Measurements from ENCODE around the gene FARS2.

FARS2 gene

GRCh38 chr6:5471044-5471443, 209.7 kb downstream of the FARS2 start:
- H3K27me3 Mint-ChIP-seq (ENCODE audit: low read depth): peaks cover 5% of the 10 kb centered on the region
- H3K4me3 Mint-ChIP-seq: no peak overlapping the region
- no peaks in the 10 kb centered on the region for H3K4me1 Mint-ChIP-seq
- no peaks in the 10 kb centered on the region for H3K36me3 Mint-ChIP-seq (ENCODE audit: low read depth)
- no peak overlapping the region for H3K27ac Mint-ChIP-seq
- TF ChIP-seq CTCF (IDR thresholded peaks at IDR 0.05; ENCODE audit: unreplicated experiment in 3 of 3): peak; percentile 90 to 94 (median 93)
- H3K9me3 Mint-ChIP-seq: no peaks in the 10 kb centered on the region

- Mint-ChIP-seq H3K4me1 (no peaks in the 10 kb centered on the region), H3K36me3 (ENCODE audit: low read depth) (no peaks in the 10 kb centered on the region), H3K9me3 (no peaks in the 10 kb centered on the region), H3K27ac (no peak overlapping the region), H3K4me3 (no peak overlapping the region), H3K27me3 (ENCODE audit: low read depth) (peaks cover 5% of the 10 kb centered on the region)
- TF ChIP-seq CTCF (IDR thresholded peaks at IDR 0.05; ENCODE audit: unreplicated experiment in 3 of 3): no peak
Measured at GRCh38 chr6:5471637-5472398, 210.5 kb downstream of the FARS2 start.

GRCh38 chr6:5472571-5472970, 211.3 kb downstream of the FARS2 start:
- Mint-ChIP-seq H3K9me3 (no peaks in the 10 kb centered on the region), H3K4me1 (no peaks in the 10 kb centered on the region), H3K4me3 (no peak overlapping the region), H3K27ac (no peak overlapping the region), H3K36me3 (ENCODE audit: low read depth) (no peaks in the 10 kb centered on the region), H3K27me3 (ENCODE audit: low read depth) (peaks cover 5% of the 10 kb centered on the region)
- no peak for TF ChIP-seq CTCF (IDR thresholded peaks at IDR 0.05; ENCODE audit: unreplicated experiment in 3 of 3)

GRCh38 chr6:5475779-5476178, 214.5 kb downstream of the FARS2 start:
- Mint-ChIP-seq H3K27me3 (ENCODE audit: low read depth) (no peaks in the 10 kb centered on the region), H3K27ac (no peak overlapping the region), H3K36me3 (ENCODE audit: low read depth) (no peaks in the 10 kb centered on the region), H3K9me3 (no peaks in the 10 kb centered on the region), H3K4me3 (no peak overlapping the region), H3K4me1 (peaks cover 2% of the 10 kb centered on the region)
- TF ChIP-seq CTCF (IDR thresholded peaks at IDR 0.05; ENCODE audit: unreplicated experiment in 3 of 3): no peak

GRCh38 chr6:5478380-5478779, 217.1 kb downstream of the FARS2 start:
- H3K9me3 Mint-ChIP-seq: no peaks in the 10 kb centered on the region
- TF ChIP-seq CTCF (IDR thresholded peaks at IDR 0.05; ENCODE audit: unreplicated experiment in 3 of 3): no peak
- no peak overlapping the region for H3K27ac Mint-ChIP-seq
- H3K36me3 Mint-ChIP-seq (ENCODE audit: low read depth): no peaks in the 10 kb centered on the region
- peaks cover 6% of the 10 kb centered on the region for H3K4me1 Mint-ChIP-seq
- H3K27me3 Mint-ChIP-seq (ENCODE audit: low read depth): no peaks in the 10 kb centered on the region
- H3K4me3 Mint-ChIP-seq: no peak overlapping the region

GRCh38 chr6:5481033-5481432, 219.7 kb downstream of the FARS2 start:
- Mint-ChIP-seq H3K27me3 (ENCODE audit: low read depth) (no peaks in the 10 kb centered on the region), H3K36me3 (ENCODE audit: low read depth) (no peaks in the 10 kb centered on the region)
- no peak for TF ChIP-seq CTCF (IDR thresholded peaks at IDR 0.05; ENCODE audit: unreplicated experiment in 3 of 3)

More at GRCh38 chr6:5481033-5481432, 219.7 kb downstream of the FARS2 start:
- H3K4me1 Mint-ChIP-seq: peaks cover 6% of the 10 kb centered on the region
- H3K4me3 Mint-ChIP-seq: no peak overlapping the region
- H3K9me3 Mint-ChIP-seq: no peaks in the 10 kb centered on the region
- H3K27ac Mint-ChIP-seq: no peak overlapping the region
